Measurements from ENCODE around the gene EXOG. TPM values are rescaled to one million over a fixed set of nuclear protein-coding genes. Genes with fewer than 3 reads are reported as not detected.

The EXOG gene
- total and polyA plus RNA-seq, 2 of the 13 experiments (the other 11 are each of a cell fraction or from before 2014, with no cell fraction given) = 5.5 to 9.5 TPM

GRCh38 chr3:38454884-38455638, 41.1 kb upstream of the EXOG start (continued):
- peak; percentile 65; the same call in 1 of the 2 replicates for TF ChIP-seq ZNF281 (CRISPR knock-in tag; IDR thresholded peaks at IDR 0.05; ENCODE audit: borderline replicate concordance)
- 0 out of 2 replicates have a peak, but pooled peaks have one; percentile 30 for TF ChIP-seq CEBPG (CRISPR knock-in tag; IDR thresholded peaks at IDR 0.05)
- TF ChIP-seq ZNF414 (CRISPR knock-in tag; IDR thresholded peaks at IDR 0.05) = 0 out of 2 replicates have a peak, but pooled peaks have one; percentile 8
- TF ChIP-seq ZNF574 (CRISPR knock-in tag; IDR thresholded peaks at IDR 0.05) = peak; percentile 56; the same call in 1 of the 2 replicates
- TF ChIP-seq TAF15 (IDR thresholded peaks at IDR 0.05; ENCODE audit: low read depth, low read length, poor library complexity, severe bottlenecking) = peak; percentile 57
- no peak for TF ChIP-seq ZNF740 (CRISPR knock-in tag; IDR thresholded peaks at IDR 0.05)
- peak; percentile 35; the same call in 1 of the 2 replicates for TF ChIP-seq ZBTB20 (CRISPR knock-in tag; IDR thresholded peaks at IDR 0.05; ENCODE audit: borderline replicate concordance, low read depth)
- peak; percentile 44; the same call in 1 of the 2 replicates for TF ChIP-seq ZNF331 (CRISPR knock-in tag; IDR thresholded peaks at IDR 0.05)
- peak; percentile 45; the same call in 1 of the 2 replicates for TF ChIP-seq ZBTB21 (CRISPR knock-in tag; IDR thresholded peaks at IDR 0.05)
- TF ChIP-seq SATB2 (CRISPR knock-in tag; IDR thresholded peaks at IDR 0.05) = peak; percentile 19; the same call in 1 of the 2 replicates
- peak; percentile 68 for TF ChIP-seq ZMYM4 (CRISPR knock-in tag; IDR thresholded peaks at IDR 0.05)
- TF ChIP-seq DNMT1 (CRISPR knock-in tag; IDR thresholded peaks at IDR 0.05) = no peak
- TF ChIP-seq MXI1 (IDR thresholded peaks at IDR 0.05; ENCODE audit: borderline replicate concordance, low read depth, low read length) = peak; percentile 55; the same call in 1 of the 3 replicates
- peak; percentile 60 for TF ChIP-seq HNRNPK (IDR thresholded peaks at IDR 0.05; ENCODE audit: low read depth, low read length, poor library complexity, severe bottlenecking)
- no peak for TF ChIP-seq NONO (IDR thresholded peaks at IDR 0.05)
- peak; percentile 64; the same call in 1 of the 2 replicates for TF ChIP-seq NONO (CRISPR knock-in tag; conservative IDR thresholded peaks at IDR 0.05)
- 0 out of 2 replicates have a peak, but pooled peaks have one; percentile 66 for TF ChIP-seq E2F1 (CRISPR knock-in tag; IDR thresholded peaks at IDR 0.05)
- TF ChIP-seq FOXP1 (IDR thresholded peaks at IDR 0.05) = no peak
- peak; percentile 46; the same call in 1 of the 2 replicates for TF ChIP-seq FOXP1 (CRISPR knock-in tag; IDR thresholded peaks at IDR 0.05)
